RWPE1 (cell line): ENCODE results near the gene SLC9A6.

Experiments
- CTCF ChIA-PET: fragments of 350-600 bp; sonication (Branson Sonifier 250); formaldehyde crosslinking; extraction: SDS; loops from one replicate; lab custom pipeline; 2021; lab: Yijun Ruan, JAX
- POLR2A ChIA-PET: fragments of 400-600 bp; formaldehyde crosslinking; extraction: SDS; loops from one replicate; lab custom pipeline; 2020; ENCODE audit warnings: antibody characterized with exemption; ENCODE audit not compliant: low non-redundant PET; lab: Yijun Ruan, JAX
- DNase-seq: peaks from one replicate; pipeline ENCODE4 v3.0.0; 2012; ENCODE audit warnings: low spot score
- H3K27ac ChIP-seq: fragments of 450-650 bp; 2 replicates; pipeline ENCODE4 v1.5.1; 2017
- CTCF ChIP-seq: fragments of 450-650 bp; conservative IDR thresholded peaks from 2 replicates; pipeline ENCODE4 v1.5.1; 2017; ENCODE audit warnings: low read depth, mild to moderate bottlenecking

SLC9A6 gene

GRCh38 chrX:135975421-135975820 is 9.8 kb upstream of the SLC9A6 start:
- ChIA-PET POLR2A (no interaction called here), CTCF (no interaction called here)

GRCh38 chrX:135977611-135978010 is 7.6 kb upstream of the SLC9A6 start:
- TF ChIP-seq CTCF = no peak
- DNase-seq = no peak
- POLR2A ChIA-PET = interaction anchor here (0.6 kb wide), 1 partner anchor 502 kb away, joined by 3 read pairs; no protein-coding TSS in a partner anchor
- CTCF ChIA-PET = no interaction called here
- H3K27ac ChIP-seq = no peak overlapping the region

More at GRCh38 chrX:135975421-135975820, 9.8 kb upstream of the SLC9A6 start:
- no peak for TF ChIP-seq CTCF
- no peak overlapping the region for H3K27ac ChIP-seq
- DNase-seq = no peak

GRCh38 chrX:135981010-135981409 is 4.2 kb upstream of the SLC9A6 start:
- no peak overlapping the region for H3K27ac ChIP-seq
- ChIA-PET POLR2A (no interaction called here), CTCF (no interaction called here)
- TF ChIP-seq CTCF = no peak
- DNase-seq = no peak

- ChIA-PET CTCF (no interaction called here), POLR2A (no interaction called here)
- H3K27ac ChIP-seq = no peak overlapping the region
- DNase-seq = no peak
- no peak for TF ChIP-seq CTCF
Measured at GRCh38 chrX:135981668-135982067, 3.6 kb upstream of the SLC9A6 start.

GRCh38 chrX:135982860-135983259 is 2.4 kb upstream of the SLC9A6 start:
- TF ChIP-seq CTCF = no peak
- CTCF ChIA-PET = no interaction called here

GRCh38 chrX:135984256-135984655 is 979 bp upstream of the SLC9A6 start:
- POLR2A ChIA-PET = no interaction called here

More at GRCh38 chrX:135982860-135983259, 2.4 kb upstream of the SLC9A6 start:
- POLR2A ChIA-PET = no interaction called here
- DNase-seq = no peak
- no peak overlapping the region for H3K27ac ChIP-seq

More at GRCh38 chrX:135984256-135984655, 979 bp upstream of the SLC9A6 start:
- no peak overlapping the region for H3K27ac ChIP-seq
- no peak for DNase-seq
- TF ChIP-seq CTCF = no peak
- CTCF ChIA-PET = interaction anchor here (1.0 kb wide), 1 partner anchor 15 kb away, joined by 4 read pairs; no protein-coding TSS in a partner anchor
